Upper lobe of left lung (tissue), 4 donors: ENCODE data around the gene ATP6V0E1.

ENCODE experiments used
- EP300 ChIP-seq, 4 donors: sonication (generic); formaldehyde crosslinking; IDR thresholded peaks; one replicate each; pipeline ENCODE4 v1.5.1; 2017; ENCODE audit warnings: antibody characterized with exemption in 4 of 4, control low read depth in 2 of 4
- POLR2A ChIP-seq, 4 donors: fragments of 450-650 bp; IDR thresholded peaks; one replicate each; pipeline ENCODE4 v1.5.1; 2016 to 2017; ENCODE audit warnings: antibody characterized with exemption in 4 of 4, mild to moderate bottlenecking in 2 of 4
- TF ChIP-seq, protein P1 (sequence below), 6 experiments: fragments of 450-650 bp in 4 of 6; fragments of 200-600 bp in 2 of 6; sonication (generic) in 2 of 6; IDR thresholded peaks; one replicate each; pipeline ENCODE4 v1.5.1; 2016 to 2019; ENCODE audit warnings: antibody characterized with exemption in 6 of 6

DNA sequence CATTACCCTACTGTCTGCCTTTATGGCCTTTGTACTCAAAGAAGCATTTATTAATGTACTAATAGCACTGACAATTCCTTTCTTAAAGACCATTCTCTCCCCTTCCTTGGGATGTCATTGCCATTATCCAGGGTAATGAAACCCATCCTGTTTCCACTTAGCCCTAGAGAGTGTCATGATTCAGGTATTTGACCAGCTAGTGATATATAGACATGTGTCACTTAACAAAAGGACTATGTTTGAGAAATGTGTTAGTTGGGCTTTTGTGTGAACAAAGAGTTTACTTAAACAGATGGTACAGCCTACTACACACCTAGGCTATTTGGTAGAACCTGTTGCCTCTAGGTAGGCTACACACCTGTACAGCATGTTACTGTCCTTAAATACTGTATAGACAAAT, 2.0 kb downstream of the ATP6V0E1 start:
- TF ChIP-seq POLR2A (IDR thresholded peaks at IDR 0.05) (no peak), EP300 (IDR thresholded peaks at IDR 0.05) (no peak)
- TF ChIP-seq, protein P1, sequence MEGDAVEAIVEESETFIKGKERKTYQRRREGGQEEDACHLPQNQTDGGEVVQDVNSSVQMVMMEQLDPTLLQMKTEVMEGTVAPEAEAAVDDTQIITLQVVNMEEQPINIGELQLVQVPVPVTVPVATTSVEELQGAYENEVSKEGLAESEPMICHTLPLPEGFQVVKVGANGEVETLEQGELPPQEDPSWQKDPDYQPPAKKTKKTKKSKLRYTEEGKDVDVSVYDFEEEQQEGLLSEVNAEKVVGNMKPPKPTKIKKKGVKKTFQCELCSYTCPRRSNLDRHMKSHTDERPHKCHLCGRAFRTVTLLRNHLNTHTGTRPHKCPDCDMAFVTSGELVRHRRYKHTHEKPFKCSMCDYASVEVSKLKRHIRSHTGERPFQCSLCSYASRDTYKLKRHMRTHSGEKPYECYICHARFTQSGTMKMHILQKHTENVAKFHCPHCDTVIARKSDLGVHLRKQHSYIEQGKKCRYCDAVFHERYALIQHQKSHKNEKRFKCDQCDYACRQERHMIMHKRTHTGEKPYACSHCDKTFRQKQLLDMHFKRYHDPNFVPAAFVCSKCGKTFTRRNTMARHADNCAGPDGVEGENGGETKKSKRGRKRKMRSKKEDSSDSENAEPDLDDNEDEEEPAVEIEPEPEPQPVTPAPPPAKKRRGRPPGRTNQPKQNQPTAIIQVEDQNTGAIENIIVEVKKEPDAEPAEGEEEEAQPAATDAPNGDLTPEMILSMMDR (IDR thresholded peaks at IDR 0.05) = no peak
